IMR-90 (cell line): ENCODE results near the gene SLC1A5. TPM values are rescaled to one million over a fixed set of nuclear protein-coding genes. Genes with fewer than 3 reads are reported as not detected.
A peak's percentile ranks its signal among the peaks of the same experiment; 100 is the strongest.

Source experiments
- ATAC-seq: fragments of 200-7000 bp; cut with Tn5 transposase; 2 replicates; pipeline ENCODE4 v1.9.1; 2020; ENCODE audit warnings: low read depth, mild to moderate bottlenecking, moderate library complexity
- BruUV-seq: library from RNA; stranded (reverse); fragments of 400-500 nt; replicated peaks from 2 replicates; lab custom pipeline; 2021; lab: Mats Ljungman, UMichigan
- CTCF ChIA-PET: fragments of 300-600 bp; formaldehyde crosslinking; extraction: SDS; loops from one replicate; lab custom pipeline; 2021; ENCODE audit warnings: antibody characterized with exemption; lab: Yijun Ruan, JAX
- POLR2A ChIA-PET: fragments of 300-600 bp; sonication (Branson Sonifier 250); formaldehyde crosslinking; loops from one replicate; lab custom pipeline; 2022; ENCODE audit warnings: antibody characterized with exemption; ENCODE audit not compliant: unreplicated experiment; lab: Charles Lee
- DNase-seq: peaks from one replicate; pipeline ENCODE4 v3.0.0; 2013
- H2AFZ ChIP-seq: replicated peaks from 2 replicates; pipeline ENCODE3; 2013; ENCODE audit warnings: low read length, mild to moderate bottlenecking; ENCODE audit not compliant: poor library complexity
- H2AK5ac ChIP-seq: 2 replicates; pipeline ENCODE4 v1.6.1; 2013; ENCODE audit warnings: low read depth, low read length, inconsistent platforms
- H2AK9ac ChIP-seq: replicated peaks from 2 replicates; pipeline ENCODE3; 2013; ENCODE audit warnings: mild to moderate bottlenecking, low read depth, low read length, moderate library complexity; ENCODE audit not compliant: poor library complexity
- H2BK120ac ChIP-seq: 2 replicates; pipeline ENCODE4 v1.6.1; 2013; ENCODE audit warnings: low read depth, low read length, inconsistent platforms
- H2BK15ac ChIP-seq: 3 replicates; pipeline ENCODE4 v1.6.1; 2013; ENCODE audit warnings: low read depth, low read length, inconsistent platforms
- H2BK20ac ChIP-seq: 2 replicates; pipeline ENCODE4 v1.6.1; 2013; ENCODE audit warnings: low read depth, mild to moderate bottlenecking, inconsistent platforms, low read length, moderate library complexity
- H2BK5ac ChIP-seq: 2 replicates; pipeline ENCODE4 v1.6.1; 2013; ENCODE audit warnings: mild to moderate bottlenecking, low read depth, low read length, inconsistent platforms; ENCODE audit not compliant: poor library complexity, severe bottlenecking
- H3K14ac ChIP-seq: replicated peaks from 2 replicates; pipeline ENCODE4 v1.6.1; 2013; ENCODE audit warnings: low read depth, low read length, inconsistent platforms
- H3K18ac ChIP-seq: 2 replicates; pipeline ENCODE4 v1.6.1; 2013; ENCODE audit warnings: low read depth, low read length, control low read depth
- H3K23ac ChIP-seq: 2 replicates; pipeline ENCODE4 v1.6.1; 2013; ENCODE audit warnings: low read depth, low read length, inconsistent platforms
- H3K27ac ChIP-seq: 2 replicates; pipeline ENCODE4 v1.5.1; 2013; ENCODE audit warnings: mild to moderate bottlenecking, control low read depth, low read length; ENCODE audit not compliant: insufficient read depth
- H3K27me3 ChIP-seq: 2 replicates; pipeline ENCODE4 v1.6.1; 2013; ENCODE audit warnings: low read length; ENCODE audit not compliant: control insufficient read depth, insufficient read depth
- H3K36me3 ChIP-seq: 2 replicates; pipeline ENCODE4 v1.6.1; 2013; ENCODE audit warnings: low read length, mixed read lengths; ENCODE audit not compliant: control insufficient read depth, insufficient read depth
- H3K4ac ChIP-seq: 2 replicates; pipeline ENCODE4 v1.6.1; 2013; ENCODE audit warnings: low read depth, low read length, inconsistent platforms
- H3K4me1 ChIP-seq: 2 replicates; pipeline ENCODE4 v1.6.1; 2013; ENCODE audit warnings: low read length, mixed read lengths; ENCODE audit not compliant: control insufficient read depth, insufficient read depth
- H3K4me2 ChIP-seq: 2 replicates; pipeline ENCODE4 v1.6.1; 2013; ENCODE audit warnings: low read depth, mild to moderate bottlenecking, control low read depth, low read length, moderate library complexity
- H3K4me3 ChIP-seq: 2 replicates; pipeline ENCODE4 v1.5.1; 2013; ENCODE audit warnings: low read depth, mild to moderate bottlenecking, control low read depth, low read length, moderate library complexity; ENCODE audit not compliant: insufficient read depth
- H3K56ac ChIP-seq: 2 replicates; pipeline ENCODE4 v1.6.1; 2013; ENCODE audit warnings: low read length, inconsistent platforms; ENCODE audit not compliant: insufficient read depth; ENCODE audit errors: extremely low read depth
- H3K79me1 ChIP-seq, 2 experiments: 2 replicates each; pipeline ENCODE4 v1.6.1; 2013; ENCODE audit warnings: low read length in 2 of 2, inconsistent platforms in 1 of 2, low read depth in 1 of 2
- H3K9ac ChIP-seq: 2 replicates; pipeline ENCODE4 v1.6.1; 2013; ENCODE audit warnings: low read depth, low read length, control low read depth
- H3K9me1 ChIP-seq: 2 replicates; pipeline ENCODE4 v1.6.1; 2013; ENCODE audit warnings: low read length, inconsistent platforms; ENCODE audit not compliant: insufficient read depth
- H3K9me3 ChIP-seq: 2 replicates; pipeline ENCODE4 v1.6.1; 2013; ENCODE audit warnings: low read length; ENCODE audit not compliant: control insufficient read depth, insufficient read depth
- H4K20me1 ChIP-seq: 2 replicates; pipeline ENCODE4 v1.6.1; 2013; ENCODE audit warnings: low read length, inconsistent platforms; ENCODE audit not compliant: insufficient read depth
- H4K5ac ChIP-seq: 2 replicates; pipeline ENCODE4 v1.6.1; 2013; ENCODE audit warnings: mild to moderate bottlenecking, low read depth, low read length, control low read depth
- H4K8ac ChIP-seq, 2 experiments: 2 replicates each; pipeline ENCODE4 v1.6.1; 2013; ENCODE audit warnings: low read depth in 2 of 2, low read length in 2 of 2, control low read depth in 1 of 2, inconsistent platforms in 1 of 2
- H4K91ac ChIP-seq: 2 replicates; pipeline ENCODE4 v1.6.1; 2013; ENCODE audit warnings: low read depth, low read length, inconsistent platforms; ENCODE audit not compliant: insufficient read depth
- CTCF ChIP-seq: conservative IDR thresholded peaks from 2 replicates; pipeline ENCODE4 v1.5.1; 2012; ENCODE audit warnings: mild to moderate bottlenecking, low read depth, low read length, improper control_type of control experiment
- MAZ ChIP-seq: IDR thresholded peaks from 2 replicates; pipeline ENCODE4 v1.6.1; 2012; ENCODE audit warnings: low read depth, mild to moderate bottlenecking, low read length, improper control_type of control experiment, moderate library complexity, borderline replicate concordance
- POLR2A ChIP-seq: IDR thresholded peaks from 2 replicates; pipeline ENCODE4 v1.6.1; 2012; ENCODE audit warnings: mild to moderate bottlenecking, low read depth, low read length
- WGBS, 2 experiments: methylation state at CpG; one replicate each; pipeline versions ENCODE4 v1.1.5 to v1.1.7; 2013; ENCODE audit warnings: missing lambda C conversion rate in 2 of 2; ENCODE audit not compliant: insufficient read length in 1 of 2; ENCODE audit errors: extremely low coverage in 2 of 2; 5-methylcytosine and 5-hydroxymethylcytosine counted together
- dilution Hi-C: fragments of 300-500 bp; cut with HindIII; formaldehyde crosslinking; loops from one replicate; pipeline ENCODE4 v1.14.3; 2018; ENCODE audit warnings: low sequenced_read_pairs; ENCODE audit not compliant: unreplicated experiment
- in situ Hi-C: fragments of 300-500 bp; cut with MboI; formaldehyde crosslinking; loops from 3 replicates; pipeline ENCODE4 v1.14.3; 2019; ENCODE audit warnings: low sequenced_read_pairs, inconsistent platforms, mixed read lengths
- intact Hi-C: fragments of 100-400 bp; cut with micrococcal nuclease; formaldehyde crosslinking; loops from 2 replicates; pipeline ENCODE4 v1.10.0; 2022
- polyA plus RNA-seq, 3 experiments: library from polyadenylated mRNA; depleted of rRNA; stranded (reverse); fragments of >200 nt; gene quantifications; 2 replicates each; pipeline ENCODE4 v1.2.3, GENCODE V29; 2012; ENCODE audit warnings: low replicate concordance in 1 of 3
- total RNA-seq: library from RNA; depleted of rRNA; stranded (reverse); fragments of >200 nt; gene quantifications from 2 replicates; pipeline ENCODE4 v1.2.3, GENCODE V29; 2012

SLC1A5 gene
- total and polyA plus RNA-seq, 2 of the 4 experiments (the other 2 are of a cell fraction): 142 to 171 TPM

DNA sequence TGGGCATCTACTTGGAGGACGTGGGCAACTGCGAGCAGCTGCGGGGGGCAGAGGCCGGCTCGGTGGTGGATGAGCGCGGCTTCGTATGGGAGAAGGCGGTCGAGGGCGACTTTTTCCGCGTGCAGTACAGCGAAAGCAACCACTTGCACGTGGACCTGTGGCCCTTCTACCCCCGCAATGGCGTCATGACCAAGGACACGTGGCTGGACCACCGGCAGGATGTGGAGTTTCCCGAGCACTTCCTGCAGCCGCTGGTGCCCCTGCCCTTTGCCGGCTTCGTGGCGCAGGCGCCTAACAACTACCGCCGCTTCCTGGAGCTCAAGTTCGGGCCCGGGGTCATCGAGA lies 31.9 kb downstream of the SLC1A5 start:
- intact Hi-C loops (loop anchor here (2.0 kb wide), 1 partner anchor 234 kb away; no protein-coding TSS in a partner anchor), dilution Hi-C loops (no loop called here), in situ Hi-C loops (loop anchor here (5.0 kb wide), 2 partner anchors 86 to 231 kb away; no protein-coding TSS in a partner anchor)
- Histone ChIP-seq H3K9ac (no peak overlapping the region), H2AK9ac (no peak overlapping the region), H3K79me1 (peaks cover 8 to 29% of the 10 kb centered on the region in 2 experiments; a peak in 2 of 4 replicates), H3K56ac (no peak overlapping the region), H2BK5ac (no peak overlapping the region), H3K23ac (no peak overlapping the region), H3K4me3 (no peak overlapping the region), H2BK120ac (no peak overlapping the region), H2BK15ac (no peak overlapping the region), H3K36me3 (peaks cover 20% of the 10 kb centered on the region), H4K5ac (no peak overlapping the region), H2AFZ (peak overlapping the region; percentile 21), H4K8ac (no peak overlapping the region), H3K27ac (no peak overlapping the region), H3K14ac (no peak overlapping the region), H4K20me1 (peaks cover 17% of the 10 kb centered on the region), H3K4ac (no peak overlapping the region), H2AK5ac (peak overlapping the region; percentile 62; the same call in 1 of the 2 replicates), H3K27me3 (no peaks in the 10 kb centered on the region), H3K4me2 (no peak overlapping the region), H4K91ac (no peak overlapping the region), H3K18ac (no peak overlapping the region), H3K9me3 (no peaks in the 10 kb centered on the region), H3K9me1 (peaks cover 9% of the 10 kb centered on the region), H3K4me1 (peaks cover 12% of the 10 kb centered on the region), H2BK20ac (no peak overlapping the region)
- ChIA-PET CTCF (no interaction called here), POLR2A (no interaction called here)
- DNase-seq (no peak), ATAC-seq (no peak)
- TF ChIP-seq MAZ (no peak), POLR2A (no peak), CTCF (no peak)
- no TSS peak for BruUV-seq
- 82% methylated on average over 19 of the region's 30 CpGs; no CpG with 5 or more reads in 1 of the 2 experiments for WGBS, 2 experiments
